ENCODE results near the gene ZDHHC3. TPM values are rescaled to one million over a fixed set of nuclear protein-coding genes. Genes with fewer than 3 reads are reported as not detected.
"Not testable (repeated sequence)": the region's sequence is repeated elsewhere in the genome, so short reads cannot be mapped to it uniquely, and the experiment has no call there.

Gene ZDHHC3
- total RNA-seq, 1 donor from 2014 or later, result 40.3 TPM

GRCh38 chr3:44954304-44954703 is 21.7 kb downstream of the ZDHHC3 start:
- Mint-ChIP-seq H3K27ac (no peak overlapping the region), H3K4me1 (ENCODE audit: low read depth) (no peaks in the 10 kb centered on the region), H3K36me3 (ENCODE audit: low read depth) (peaks cover 2% of the 10 kb centered on the region), H3K27me3 (ENCODE audit: low read depth) (no peaks in the 10 kb centered on the region), H3K9me3 (no peaks in the 10 kb centered on the region), H3K4me3 (ENCODE audit: low read depth) (no peak overlapping the region)
- DNase-seq (ENCODE audit: low spot score), result no peak
- intact Hi-C loops (cut with micrococcal nuclease), result no loop called here

- H3K9me3 Mint-ChIP-seq, result no peaks in the 10 kb centered on the region
- H3K27me3 Mint-ChIP-seq (ENCODE audit: low read depth), result no peaks in the 10 kb centered on the region
- no peaks in the 10 kb centered on the region for H3K4me1 Mint-ChIP-seq (ENCODE audit: low read depth)
- intact Hi-C loops (cut with micrococcal nuclease), result no loop called here
- no peak overlapping the region for H3K27ac Mint-ChIP-seq
- H3K36me3 Mint-ChIP-seq (ENCODE audit: low read depth), result no peaks in the 10 kb centered on the region
- no peak overlapping the region for H3K4me3 Mint-ChIP-seq (ENCODE audit: low read depth)
- no peak for DNase-seq (ENCODE audit: low spot score)
Measured at GRCh38 chr3:44952689-44953088, 23.3 kb downstream of the ZDHHC3 start.

GRCh38 chr3:44950275-44950734 is 25.7 kb downstream of the ZDHHC3 start:
- DNase-seq (ENCODE audit: low spot score), result no peak
- Mint-ChIP-seq H3K9me3 (no peaks in the 10 kb centered on the region), H3K4me1 (ENCODE audit: low read depth) (no peaks in the 10 kb centered on the region), H3K4me3 (ENCODE audit: low read depth) (no peak overlapping the region), H3K36me3 (ENCODE audit: low read depth) (peaks cover 4% of the 10 kb centered on the region), H3K27ac (no peak overlapping the region), H3K27me3 (ENCODE audit: low read depth) (no peaks in the 10 kb centered on the region)
- intact Hi-C loops (cut with micrococcal nuclease), result no loop called here

- not testable (repeated sequence) for H3K9me3 Mint-ChIP-seq; H3K36me3 Mint-ChIP-seq (ENCODE audit: low read depth); DNase-seq (ENCODE audit: low spot score)
Measured at GRCh38 chr3:44949770-44950169, 26.2 kb downstream of the ZDHHC3 start.

GRCh38 chr3:44948239-44948638 is 27.7 kb downstream of the ZDHHC3 start:
- Mint-ChIP-seq H3K4me3 (ENCODE audit: low read depth) (no peak overlapping the region), H3K36me3 (ENCODE audit: low read depth) (peaks cover 12% of the 10 kb centered on the region), H3K27me3 (ENCODE audit: low read depth) (no peaks in the 10 kb centered on the region), H3K9me3 (no peaks in the 10 kb centered on the region), H3K4me1 (ENCODE audit: low read depth) (peaks cover 3% of the 10 kb centered on the region), H3K27ac (no peak overlapping the region)
- intact Hi-C loops (cut with micrococcal nuclease), result no loop called here
- DNase-seq (ENCODE audit: low spot score), result no peak

More at GRCh38 chr3:44949770-44950169, 26.2 kb downstream of the ZDHHC3 start:
- intact Hi-C loops (cut with micrococcal nuclease); H3K4me3 Mint-ChIP-seq (ENCODE audit: low read depth); H3K4me1 Mint-ChIP-seq (ENCODE audit: low read depth); H3K27ac Mint-ChIP-seq; H3K27me3 Mint-ChIP-seq (ENCODE audit: low read depth): not testable (repeated sequence)

GRCh38 chr3:44942202-44942921 is 33.6 kb downstream of the ZDHHC3 start:
- H3K9me3 Mint-ChIP-seq, result no peaks in the 10 kb centered on the region
- no peak for DNase-seq (ENCODE audit: low spot score)
- intact Hi-C loops (cut with micrococcal nuclease), result no loop called here
- H3K36me3 Mint-ChIP-seq (ENCODE audit: low read depth), result peaks cover 36% of the 10 kb centered on the region
- H3K4me3 Mint-ChIP-seq (ENCODE audit: low read depth), result no peak overlapping the region
- H3K27ac Mint-ChIP-seq, result no peak overlapping the region
- H3K4me1 Mint-ChIP-seq (ENCODE audit: low read depth), result peaks cover 3% of the 10 kb centered on the region
- H3K27me3 Mint-ChIP-seq (ENCODE audit: low read depth), result no peaks in the 10 kb centered on the region

- Mint-ChIP-seq H3K27me3 (ENCODE audit: low read depth) (no peaks in the 10 kb centered on the region), H3K36me3 (ENCODE audit: low read depth) (peaks cover 41% of the 10 kb centered on the region), H3K4me3 (ENCODE audit: low read depth) (no peak overlapping the region), H3K9me3 (no peaks in the 10 kb centered on the region), H3K4me1 (ENCODE audit: low read depth) (peaks cover 10% of the 10 kb centered on the region), H3K27ac (no peak overlapping the region)
- intact Hi-C loops (cut with micrococcal nuclease), result no loop called here
- DNase-seq (ENCODE audit: low spot score), result no peak
Measured at GRCh38 chr3:44939581-44940036, 36.4 kb downstream of the ZDHHC3 start.

GRCh38 chr3:44932986-44933944 is 42.7 kb downstream of the ZDHHC3 start:
- no peak for DNase-seq (ENCODE audit: low spot score)
- Mint-ChIP-seq H3K9me3 (no peaks in the 10 kb centered on the region), H3K4me3 (ENCODE audit: low read depth) (no peak overlapping the region), H3K4me1 (ENCODE audit: low read depth) (peaks cover 16% of the 10 kb centered on the region), H3K36me3 (ENCODE audit: low read depth) (peaks cover 37% of the 10 kb centered on the region), H3K27me3 (ENCODE audit: low read depth) (no peaks in the 10 kb centered on the region), H3K27ac (no peak overlapping the region)
- intact Hi-C loops (cut with micrococcal nuclease), result no loop called here

GRCh38 chr3:44932271-44932670 is 43.7 kb downstream of the ZDHHC3 start:
- intact Hi-C loops (cut with micrococcal nuclease), result no loop called here
- Mint-ChIP-seq H3K27me3 (ENCODE audit: low read depth) (no peaks in the 10 kb centered on the region), H3K27ac (no peak overlapping the region), H3K4me1 (ENCODE audit: low read depth) (peaks cover 16% of the 10 kb centered on the region), H3K9me3 (no peaks in the 10 kb centered on the region), H3K4me3 (ENCODE audit: low read depth) (no peak overlapping the region), H3K36me3 (ENCODE audit: low read depth) (peaks cover 33% of the 10 kb centered on the region)
- no peak for DNase-seq (ENCODE audit: low spot score)

GRCh38 chr3:44931791-44932190 is 44.2 kb downstream of the ZDHHC3 start:
- H3K36me3 Mint-ChIP-seq (ENCODE audit: low read depth), result peaks cover 37% of the 10 kb centered on the region
- H3K27me3 Mint-ChIP-seq (ENCODE audit: low read depth), result no peaks in the 10 kb centered on the region
- peaks cover 16% of the 10 kb centered on the region for H3K4me1 Mint-ChIP-seq (ENCODE audit: low read depth)
- no peak overlapping the region for H3K27ac Mint-ChIP-seq
- no peaks in the 10 kb centered on the region for H3K9me3 Mint-ChIP-seq
- no peak for DNase-seq (ENCODE audit: low spot score)
- intact Hi-C loops (cut with micrococcal nuclease), result no loop called here
- H3K4me3 Mint-ChIP-seq (ENCODE audit: low read depth), result no peak overlapping the region

- intact Hi-C loops (cut with micrococcal nuclease), result no loop called here
- H3K36me3 Mint-ChIP-seq (ENCODE audit: low read depth), result peaks cover 36% of the 10 kb centered on the region
- no peaks in the 10 kb centered on the region for H3K9me3 Mint-ChIP-seq
- DNase-seq (ENCODE audit: low spot score), result no peak
- H3K27me3 Mint-ChIP-seq (ENCODE audit: low read depth), result no peaks in the 10 kb centered on the region
- H3K4me3 Mint-ChIP-seq (ENCODE audit: low read depth), result no peak overlapping the region
- H3K27ac Mint-ChIP-seq, result no peak overlapping the region
- H3K4me1 Mint-ChIP-seq (ENCODE audit: low read depth), result peaks cover 10% of the 10 kb centered on the region
Measured at GRCh38 chr3:44930911-44931310, 45.1 kb downstream of the ZDHHC3 start.

GRCh38 chr3:44929782-44930181 is 46.2 kb downstream of the ZDHHC3 start:
- intact Hi-C loops (cut with micrococcal nuclease), result no loop called here
- Mint-ChIP-seq H3K4me3 (ENCODE audit: low read depth) (no peak overlapping the region), H3K27me3 (ENCODE audit: low read depth) (no peaks in the 10 kb centered on the region), H3K4me1 (ENCODE audit: low read depth) (peaks cover 6% of the 10 kb centered on the region), H3K27ac (no peak overlapping the region), H3K9me3 (no peaks in the 10 kb centered on the region), H3K36me3 (ENCODE audit: low read depth) (peaks cover 38% of the 10 kb centered on the region)
- no peak for DNase-seq (ENCODE audit: low spot score)

GRCh38 chr3:44927371-44927770 is 48.6 kb downstream of the ZDHHC3 start:
- Mint-ChIP-seq H3K27me3 (ENCODE audit: low read depth) (no peaks in the 10 kb centered on the region), H3K27ac (no peak overlapping the region), H3K4me1 (ENCODE audit: low read depth) (no peaks in the 10 kb centered on the region), H3K4me3 (ENCODE audit: low read depth) (no peak overlapping the region), H3K36me3 (ENCODE audit: low read depth) (peaks cover 25% of the 10 kb centered on the region), H3K9me3 (no peaks in the 10 kb centered on the region)
- no peak for DNase-seq (ENCODE audit: low spot score)
- intact Hi-C loops (cut with micrococcal nuclease), result no loop called here

All from activated T-helper 2 cell treated with anti-CD3 and anti-CD28 coated beads, Interferon-gamma antibody, Interleukin-2, Interleukin-4, amounts not matched to agents 10 μg/mL and 5 μg/mL and 100 μg/mL, durations not matched to agents 14 hours and 24 hours and 36 hours (primary cell).